Right kidney (tissue), 1 donor: ENCODE measurements around the gene SH3PXD2B.
"Not testable (repeated sequence)": the region's sequence is repeated elsewhere in the genome, so short reads cannot be mapped to it uniquely, and the experiment has no call there.

ENCODE experiments used
- DNase-seq: peaks from one replicate; pipeline ENCODE4 v3.0.0-alpha.2; 2016

Gene SH3PXD2B

DNA sequence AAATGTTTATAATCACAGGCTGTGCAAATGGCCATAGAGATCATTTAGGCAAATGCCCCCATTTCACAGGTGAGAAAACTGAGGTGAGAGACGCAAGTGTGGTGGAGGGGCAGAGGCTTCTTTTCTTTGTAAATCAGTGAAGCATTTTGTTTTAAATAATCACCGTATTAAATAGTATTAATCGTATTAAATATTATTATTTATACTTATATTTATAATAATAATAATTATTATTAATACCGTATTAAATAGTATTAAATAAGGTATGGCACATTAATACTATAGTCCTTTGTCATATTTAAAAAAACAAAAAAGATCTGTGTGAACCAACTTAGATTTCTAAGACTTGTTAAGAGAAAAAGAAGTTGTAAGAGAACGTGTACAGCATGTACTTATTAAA lies 32.6 kb upstream of the SH3PXD2B start:
- DNase-seq = no peak

DNA sequence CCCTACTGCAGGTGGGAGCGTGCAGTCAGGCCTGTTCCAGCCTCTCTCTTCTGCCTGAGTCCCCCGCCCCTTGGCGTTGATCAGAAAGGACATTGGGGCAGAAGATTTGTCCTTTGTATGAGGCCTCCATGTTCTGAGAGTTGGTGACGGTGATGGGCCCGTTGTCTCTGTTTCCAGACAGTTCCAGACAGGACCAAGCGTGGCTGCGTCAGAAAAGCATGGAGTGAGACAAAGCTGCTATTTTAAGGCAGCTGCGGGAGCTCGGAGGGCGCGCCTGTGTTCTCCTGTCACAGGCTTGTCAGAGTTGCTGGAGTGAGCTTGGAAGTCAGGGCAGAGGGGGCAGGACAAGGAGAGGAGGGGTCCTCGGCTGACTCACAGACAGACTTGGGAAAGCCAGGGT lies 32.1 kb upstream of the SH3PXD2B start:
- DNase-seq = no peak

DNA sequence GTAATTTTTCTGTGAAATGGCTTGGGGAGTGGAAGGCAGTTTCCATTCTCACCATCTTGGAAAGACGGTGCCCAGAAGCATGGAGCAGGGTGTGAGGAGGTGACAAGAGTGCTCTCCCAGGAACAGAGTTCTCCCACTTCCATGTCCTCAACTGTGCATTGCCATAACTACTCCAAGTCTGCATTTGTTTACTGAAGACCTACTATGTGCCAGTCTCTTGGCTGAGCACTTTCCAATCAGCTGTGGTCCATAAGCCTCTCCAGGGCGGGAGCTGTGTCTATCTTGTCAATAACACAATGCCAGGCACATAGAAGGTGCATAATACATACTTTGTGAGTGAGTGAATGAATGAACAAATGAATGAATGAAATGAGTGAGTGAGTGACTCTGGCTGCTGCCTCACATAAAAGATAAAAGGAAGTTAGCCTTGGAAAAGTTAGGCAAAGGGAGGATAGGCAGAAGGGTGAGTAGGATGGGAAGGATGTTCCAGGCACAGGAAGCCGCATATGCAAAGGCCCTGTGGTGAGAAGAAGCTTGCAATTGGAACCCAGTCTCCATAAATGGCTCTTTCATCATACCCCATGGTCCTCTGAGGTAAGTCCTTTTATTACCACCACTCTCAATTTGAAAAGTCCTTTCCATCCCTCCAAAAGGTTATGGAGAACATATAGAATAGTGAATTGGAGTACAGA lies 31.3 kb upstream of the SH3PXD2B start:
- DNase-seq = no peak

DNA sequence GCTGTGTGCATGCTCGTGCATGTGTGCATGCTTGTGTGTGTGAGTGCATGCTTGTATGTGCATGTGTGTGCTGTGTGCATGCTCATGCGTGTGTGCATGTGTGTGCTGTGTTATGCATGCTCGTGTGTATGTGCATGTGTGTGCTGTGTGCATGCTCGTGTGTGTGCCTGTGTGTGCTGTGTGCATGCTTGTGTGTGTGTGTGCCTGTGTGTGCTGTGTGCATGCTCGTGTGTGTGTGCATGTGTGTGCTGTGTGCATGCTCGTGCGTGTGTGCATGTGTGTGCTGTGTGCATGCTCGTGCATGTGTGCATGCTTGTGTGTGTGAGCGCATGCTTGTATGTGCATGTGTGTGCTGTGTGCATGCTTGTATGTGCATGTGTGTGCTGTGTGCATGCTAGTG lies 30.3 kb upstream of the SH3PXD2B start:
- no peak for DNase-seq

DNA sequence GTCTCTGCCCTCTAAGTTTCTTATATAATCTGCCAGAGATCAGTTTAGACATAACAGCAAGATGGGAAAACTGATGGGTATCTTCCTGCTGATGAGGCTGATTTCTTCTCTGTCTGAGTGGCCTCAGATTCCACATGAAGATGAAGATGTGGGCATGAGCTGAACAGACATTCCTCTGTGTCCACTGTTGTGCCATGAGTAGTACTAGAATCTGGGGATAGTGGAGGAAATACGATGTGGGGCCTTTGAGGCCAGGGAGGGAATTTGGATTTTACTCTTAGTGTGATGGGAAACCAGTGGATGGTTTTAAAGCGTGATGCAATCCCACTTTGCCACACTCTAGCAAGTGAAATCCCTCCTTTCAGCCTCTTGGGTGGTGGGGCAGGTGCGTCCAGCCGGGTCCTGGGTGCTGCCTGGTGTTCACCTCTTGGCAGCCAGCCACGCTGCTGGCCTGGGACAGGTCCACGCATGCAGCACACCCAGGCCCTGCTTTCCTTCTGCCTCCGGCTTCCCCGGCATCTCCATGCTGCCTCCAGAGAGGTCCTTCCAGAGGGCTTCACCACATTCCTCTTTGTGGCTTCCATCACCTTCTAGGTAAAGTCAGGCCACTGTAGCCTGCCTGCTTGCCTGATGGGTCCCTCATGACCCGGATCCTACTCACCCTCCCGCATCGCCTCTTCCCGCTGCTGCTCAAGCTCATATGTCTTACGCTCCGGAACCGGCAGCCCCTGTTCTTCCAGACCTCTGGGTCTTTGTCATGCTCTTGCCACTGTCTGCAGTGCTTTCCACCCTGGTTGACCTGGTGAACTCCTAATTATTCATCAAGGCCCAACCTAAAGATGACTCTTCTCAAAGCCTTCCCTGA lies 28.1 kb upstream of the SH3PXD2B start:
- DNase-seq = no peak

DNA sequence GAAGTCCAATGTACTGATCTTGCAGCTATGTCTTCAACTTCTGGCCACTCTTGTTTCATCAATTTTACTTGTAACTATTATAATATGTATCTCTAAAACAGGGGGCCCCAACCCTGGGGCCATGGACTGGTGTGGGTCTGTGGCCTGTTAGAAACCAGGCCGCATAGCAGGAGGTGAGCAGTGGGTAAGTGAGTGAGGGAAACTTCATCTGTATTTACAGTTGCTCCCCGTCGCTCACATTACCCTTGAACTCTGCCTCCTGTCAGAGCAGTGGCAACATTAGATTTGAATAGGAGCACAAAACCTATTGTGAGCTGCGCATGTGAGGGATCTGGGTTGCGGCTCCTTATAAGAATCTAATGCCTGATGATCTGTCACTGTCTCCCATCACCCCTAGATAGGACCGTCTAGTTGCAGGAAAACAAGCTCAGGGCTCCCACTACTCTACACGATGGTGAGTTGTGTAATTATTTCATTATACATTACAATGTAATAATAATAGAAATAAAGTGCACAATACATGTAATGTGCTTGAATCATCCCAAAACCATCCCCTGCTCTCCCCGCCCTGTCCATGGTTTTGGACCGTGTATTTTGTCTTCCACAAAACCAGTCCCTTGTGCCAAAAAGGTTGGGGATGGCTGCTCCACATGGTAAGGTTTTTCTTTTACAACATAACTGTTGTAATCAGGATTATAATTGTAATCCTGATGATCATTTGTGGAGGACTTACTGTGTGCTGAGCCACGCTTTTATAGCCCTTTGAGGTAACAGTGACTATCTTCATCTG lies 26.9 kb upstream of the SH3PXD2B start:
- no peak for DNase-seq

DNA sequence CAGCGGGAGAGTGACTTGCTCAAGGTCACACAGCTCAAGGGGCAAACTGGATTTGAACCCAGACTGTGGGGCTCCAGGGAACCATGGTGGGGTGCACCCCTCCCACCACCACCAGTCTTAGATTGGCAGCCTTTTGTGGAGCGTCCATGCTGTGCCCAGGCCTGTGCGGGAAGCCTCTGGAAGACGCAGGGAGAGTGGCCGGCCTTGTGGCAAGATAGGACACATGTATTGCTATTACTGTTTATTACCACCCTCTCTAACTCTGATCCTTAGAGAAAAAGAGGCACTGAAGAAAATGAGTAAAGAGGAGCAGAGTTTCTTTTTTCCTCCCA lies 25.4 kb upstream of the SH3PXD2B start:
- DNase-seq = no peak

DNA sequence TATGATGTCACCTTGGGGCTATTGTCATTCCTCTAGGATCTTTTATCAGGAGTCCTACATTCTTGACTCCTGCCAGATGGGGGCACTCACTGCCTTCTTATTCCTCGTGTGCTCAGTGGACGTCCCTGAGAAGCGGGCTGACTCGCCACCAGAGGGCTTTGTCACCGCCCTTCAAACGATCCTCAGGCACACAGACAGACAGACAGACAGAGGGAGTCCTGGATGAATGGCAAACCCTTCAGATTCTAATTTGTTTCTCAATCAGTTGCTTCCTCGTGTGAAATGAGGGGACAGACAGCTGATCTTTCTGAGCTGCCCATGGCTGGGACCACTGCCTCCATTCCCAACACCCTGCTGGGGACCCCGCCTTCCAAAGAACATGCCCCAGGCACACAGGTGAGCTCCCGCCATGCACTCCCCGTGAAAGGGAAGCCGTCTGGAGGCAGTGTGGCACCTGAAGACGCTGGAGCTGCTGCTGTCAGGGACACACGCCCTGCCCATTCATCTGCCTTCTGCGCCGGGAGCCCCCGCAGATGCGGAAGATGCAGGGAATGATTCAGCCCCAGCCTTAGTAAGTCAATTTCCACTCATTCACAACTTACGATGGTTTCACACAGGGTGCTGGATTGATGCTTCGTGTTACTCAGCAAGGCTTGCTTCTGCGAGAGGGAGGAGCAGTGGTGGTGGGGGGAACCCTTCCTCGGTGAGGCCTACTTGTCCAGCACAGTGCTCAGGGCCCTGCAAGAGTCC lies 24.9 kb upstream of the SH3PXD2B start:
- peak; percentile 73 for DNase-seq

DNA sequence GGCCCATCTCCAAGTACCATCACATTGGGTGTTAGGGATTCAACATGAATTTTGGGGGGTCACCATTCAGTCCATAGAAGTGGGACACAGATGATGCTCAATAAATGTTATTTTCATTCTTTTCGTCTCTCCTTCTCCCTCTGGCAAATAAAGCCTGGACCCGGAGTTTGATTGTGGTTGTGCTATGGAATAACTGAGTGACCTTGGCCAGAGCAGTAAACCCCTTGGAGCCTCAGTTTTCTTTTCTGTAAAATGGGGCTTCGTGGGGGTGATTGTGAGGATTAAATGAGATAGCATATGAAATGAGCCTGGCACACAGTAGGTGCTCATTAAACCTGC lies 24.3 kb upstream of the SH3PXD2B start:
- not testable (repeated sequence) for DNase-seq

DNA sequence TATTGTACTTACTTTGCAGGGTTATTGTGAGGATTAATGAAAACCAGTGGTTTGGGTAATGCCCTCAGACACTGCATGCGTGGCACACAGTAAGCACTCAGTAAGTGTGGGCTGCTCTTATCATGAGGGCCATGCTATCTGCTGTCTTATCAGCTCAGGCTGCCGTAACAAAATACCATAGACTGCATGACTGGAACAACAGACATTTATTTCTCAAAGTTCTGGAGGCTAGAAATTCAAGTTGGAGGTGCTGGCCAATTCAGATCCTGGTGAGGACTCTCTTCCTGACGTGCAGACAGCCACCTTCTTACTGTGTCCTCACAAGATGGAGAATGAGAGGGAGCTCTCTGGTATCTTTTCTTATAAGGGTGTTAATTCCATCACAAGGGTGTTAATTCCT lies 23.9 kb upstream of the SH3PXD2B start:
- DNase-seq = no peak

DNA sequence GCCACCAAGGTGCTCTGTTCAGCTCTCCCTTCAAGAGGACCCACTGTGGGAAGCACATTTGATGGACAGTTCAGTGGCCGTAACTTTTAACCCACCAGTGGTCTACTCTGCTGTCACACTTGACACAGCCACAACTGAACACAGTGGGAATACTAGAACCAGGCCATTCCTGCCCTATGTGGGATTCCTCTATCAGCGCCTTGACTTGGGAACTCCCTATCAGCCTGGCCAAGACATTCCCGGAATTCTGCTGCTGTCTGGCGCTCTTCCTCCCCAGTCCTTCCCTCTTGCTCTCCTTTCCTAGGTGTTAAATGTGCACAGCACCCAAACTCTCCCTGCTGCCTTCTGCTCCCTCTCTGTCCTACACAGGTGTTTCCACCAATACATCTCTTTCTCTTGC lies 23.1 kb upstream of the SH3PXD2B start:
- no peak for DNase-seq

DNA sequence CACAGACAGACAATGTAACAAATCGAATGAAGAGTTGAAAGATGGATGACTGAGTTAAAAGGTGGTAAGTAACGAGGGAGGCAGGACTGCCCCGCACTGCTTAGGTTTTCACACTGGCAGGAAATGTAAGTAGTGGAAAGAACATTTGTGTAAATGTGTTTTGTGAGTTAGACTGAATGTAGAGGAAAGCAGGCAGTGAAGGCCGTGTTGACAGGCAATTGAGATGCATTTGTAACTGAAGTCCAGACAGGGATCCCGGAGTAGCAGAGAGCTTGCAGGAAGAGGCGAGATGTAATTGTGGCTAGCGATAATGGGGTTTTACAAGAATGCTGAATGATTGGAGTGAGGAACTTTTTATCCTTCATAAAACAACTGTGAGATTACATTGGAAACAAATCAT lies 20.0 kb upstream of the SH3PXD2B start:
- DNase-seq = no peak

DNA sequence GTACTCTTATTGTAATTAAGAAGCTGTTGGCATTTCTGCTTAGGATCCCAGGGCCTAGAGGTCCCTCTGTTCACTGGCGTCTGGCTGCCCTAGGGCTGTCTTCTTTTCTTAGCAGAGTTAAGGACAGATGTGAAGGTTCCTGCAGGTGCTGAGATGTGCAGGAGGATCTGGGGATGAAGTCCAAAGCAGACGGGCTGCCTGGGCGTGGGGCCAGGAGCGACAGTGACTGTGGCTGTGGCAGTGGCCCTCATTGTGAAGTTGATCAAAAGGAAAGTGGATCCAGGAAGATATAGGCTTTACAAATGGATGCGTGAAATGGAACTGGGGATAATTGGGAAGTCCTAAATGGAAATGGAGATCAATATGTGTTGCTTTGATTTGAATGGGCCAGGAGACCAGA lies 19.1 kb upstream of the SH3PXD2B start:
- DNase-seq = no peak

DNA sequence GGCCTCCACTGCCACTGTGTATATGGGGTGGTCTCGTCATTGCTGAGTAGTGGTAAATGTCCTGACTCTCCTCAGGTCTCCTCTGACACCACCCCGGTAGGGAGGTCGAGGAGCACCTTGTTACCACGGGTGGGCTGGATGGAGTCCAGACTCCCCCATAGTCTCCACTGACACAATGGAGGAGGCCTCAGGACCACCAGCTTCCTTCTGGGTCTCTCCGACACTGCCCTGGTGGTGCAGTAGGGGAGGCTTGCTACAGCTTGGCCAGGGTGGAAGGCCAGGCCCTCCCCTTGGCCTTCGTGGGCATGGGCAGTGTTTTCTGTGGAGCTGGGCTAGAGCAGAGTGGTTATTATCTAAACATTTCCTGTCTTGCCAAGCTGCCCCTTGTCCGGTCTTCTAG lies 15.4 kb upstream of the SH3PXD2B start:
- DNase-seq = no peak

DNA sequence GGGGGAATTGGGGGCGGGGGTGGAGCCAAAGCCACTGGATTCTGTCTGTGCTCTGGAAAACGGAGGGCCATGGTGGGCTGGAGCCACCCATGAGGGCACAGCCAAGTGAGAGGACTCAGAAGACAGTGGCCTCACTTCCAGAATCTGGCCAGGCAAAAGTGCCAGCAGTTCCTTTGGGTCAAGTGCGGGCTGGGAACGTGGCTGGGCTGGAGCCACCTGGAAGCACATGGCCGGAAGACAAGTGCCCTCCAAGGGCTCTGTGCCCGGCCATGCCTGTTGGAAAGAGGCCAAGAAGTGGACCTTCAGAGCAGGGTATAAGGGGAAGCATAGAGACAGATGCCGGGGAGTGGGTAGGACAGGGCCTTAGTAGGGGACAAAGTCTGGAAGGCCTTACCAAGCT lies 11.7 kb upstream of the SH3PXD2B start:
- DNase-seq = no peak

DNA sequence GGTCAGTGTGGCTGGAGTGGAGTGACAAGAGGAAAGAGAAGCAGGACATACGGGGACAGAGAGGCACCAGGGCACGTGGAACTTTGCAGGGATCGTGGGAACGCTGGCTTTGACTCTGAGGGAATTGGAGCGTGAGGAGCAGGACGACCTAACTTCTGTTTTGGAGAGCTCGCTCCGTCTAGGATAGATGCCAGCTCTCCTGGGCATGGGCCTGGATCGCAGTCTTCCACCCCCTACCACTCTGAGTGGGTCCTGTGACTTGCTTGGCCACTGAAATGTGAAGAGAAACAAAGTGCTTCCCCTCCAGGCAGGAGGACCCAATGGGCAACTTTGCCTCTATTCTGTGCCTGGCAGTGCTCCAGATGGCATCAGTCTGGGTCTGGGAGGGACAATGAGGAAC lies 8.7 kb upstream of the SH3PXD2B start:
- no peak for DNase-seq

DNA sequence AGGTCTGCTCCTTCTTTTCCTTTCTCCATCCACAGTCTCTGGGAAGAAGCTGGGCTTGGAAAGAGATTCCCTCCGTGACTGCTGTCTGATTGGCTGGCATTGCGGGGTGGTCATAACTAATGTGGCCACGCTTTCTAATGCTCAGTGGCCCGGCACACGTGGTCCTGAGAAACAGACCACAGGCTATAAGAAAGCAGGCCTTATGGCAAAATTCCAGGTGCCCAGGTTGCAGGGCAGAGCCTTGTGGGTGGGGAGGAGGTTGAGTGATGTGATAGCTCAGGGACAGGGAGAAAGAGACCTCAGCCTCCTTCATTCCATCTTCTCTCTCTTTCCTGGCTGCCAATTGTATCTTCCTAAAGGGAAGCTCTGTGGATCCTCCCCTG lies 5.4 kb upstream of the SH3PXD2B start:
- peak; percentile 19 for DNase-seq

DNA sequence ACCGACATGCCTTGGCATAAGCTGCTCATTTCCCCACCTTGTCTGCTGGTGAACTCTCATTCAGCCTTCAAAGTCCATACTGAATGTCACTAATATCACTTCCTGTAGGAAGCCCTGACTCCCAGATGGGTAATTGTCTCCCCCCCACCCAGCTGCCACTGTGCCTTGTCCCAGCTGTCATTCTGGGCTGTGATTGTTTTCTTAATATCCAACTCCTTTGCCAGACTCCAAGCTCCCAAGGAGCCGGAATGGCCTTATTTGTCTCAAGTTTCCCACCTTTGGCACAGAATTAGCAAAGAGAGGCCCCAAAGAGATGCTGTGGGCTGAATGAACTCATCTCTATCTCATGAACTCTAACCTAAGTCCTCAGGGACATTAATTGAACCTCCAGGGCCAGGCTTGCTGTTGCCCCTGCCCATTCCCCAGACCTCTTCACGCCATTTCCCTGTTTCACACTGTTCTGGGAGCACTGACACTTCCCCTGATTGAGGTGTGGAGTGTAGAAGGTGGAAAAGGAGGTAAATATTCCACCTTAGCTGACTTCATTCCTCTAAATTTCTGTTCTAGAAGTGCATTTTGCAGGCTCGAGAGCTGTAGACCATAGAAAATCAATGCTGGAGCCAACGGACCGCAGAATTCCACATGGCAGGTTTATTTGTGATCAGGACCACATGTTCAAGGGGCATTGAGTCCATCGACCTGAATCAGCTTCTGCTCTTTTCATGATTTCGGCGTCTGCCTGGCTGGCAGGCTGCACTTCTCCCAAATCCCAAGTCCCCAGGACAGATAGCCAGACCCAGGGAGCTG lies 4.9 kb upstream of the SH3PXD2B start:
- DNase-seq = peak; percentile 24

DNA sequence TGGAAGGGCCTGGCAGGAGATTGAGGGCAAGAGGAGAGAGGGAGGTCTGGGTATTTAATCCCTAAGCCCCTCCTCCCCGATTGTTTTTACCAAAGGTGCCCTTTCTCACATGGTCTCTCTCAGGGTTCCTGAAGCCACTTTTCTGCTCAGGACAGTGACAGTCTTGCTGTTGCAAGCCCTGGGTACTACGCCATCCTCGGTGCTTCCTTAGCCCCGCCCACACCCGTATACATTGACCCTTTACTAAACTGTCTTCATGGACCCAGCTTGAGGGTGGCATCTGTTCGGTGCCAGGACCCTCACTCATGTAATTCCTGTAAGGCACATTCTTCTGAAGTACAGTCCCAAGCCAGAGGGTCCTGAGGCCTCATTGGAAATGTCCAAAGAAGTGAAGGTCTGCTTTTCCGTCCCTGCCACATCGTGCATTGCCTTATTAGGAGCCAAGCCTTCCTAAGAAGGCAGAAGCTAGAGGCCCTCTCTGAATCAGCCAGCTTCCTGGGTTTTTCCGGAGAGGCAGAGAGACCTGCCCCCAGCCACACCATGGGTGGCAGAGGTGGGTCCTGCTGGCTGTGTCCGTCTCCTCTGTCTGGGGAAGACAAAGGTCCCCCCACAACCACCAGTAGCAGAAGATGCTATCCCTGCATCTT lies 1.9 kb upstream of the SH3PXD2B start:
- DNase-seq = no peak

DNA sequence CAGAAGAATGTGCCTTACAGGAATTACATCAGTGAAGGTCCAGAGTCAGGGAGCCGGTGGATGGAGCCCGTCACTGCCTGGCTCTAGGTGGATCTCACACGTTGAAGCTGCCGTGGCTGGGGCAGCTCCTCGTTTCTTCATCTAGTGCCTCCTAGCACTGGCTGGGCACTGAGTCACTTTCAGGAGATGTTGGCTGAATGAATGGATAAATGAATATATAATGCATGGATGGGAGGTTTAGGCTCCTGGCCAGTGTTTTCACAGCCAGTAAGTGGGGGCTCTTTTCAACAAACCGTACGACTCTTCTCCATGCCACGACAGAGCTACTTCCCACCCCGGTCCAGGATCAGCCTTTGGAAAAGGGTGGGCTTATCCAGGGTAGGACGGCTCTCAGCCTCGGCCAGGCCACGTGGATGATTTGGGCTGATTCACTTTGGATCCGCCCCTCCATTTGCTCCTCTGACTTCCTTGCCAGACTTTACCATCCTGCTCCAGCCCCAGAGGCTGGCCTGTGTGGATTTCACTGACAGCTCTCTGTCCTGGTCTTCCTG lies 1.3 kb upstream of the SH3PXD2B start:
- DNase-seq = no peak

DNA sequence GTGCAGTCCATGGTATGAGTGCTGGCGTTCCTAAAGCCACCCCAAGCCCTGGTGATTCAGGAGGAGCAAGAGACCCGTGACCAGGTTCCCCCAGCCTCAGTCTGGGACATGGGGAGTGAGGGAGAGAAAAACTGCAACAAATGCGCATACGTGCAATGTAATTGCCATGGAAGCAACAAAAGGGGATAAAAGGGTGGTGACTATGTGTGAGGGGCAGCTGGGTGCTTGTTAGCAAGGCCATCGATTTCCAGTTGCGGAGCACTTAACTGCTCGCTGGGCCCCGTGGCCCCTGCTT lies 709 bp upstream of the SH3PXD2B start:
- no peak for DNase-seq
